CD1c-positive myeloid dendritic cell (primary cell): Measurements from ENCODE around the gene GVQW3.

Source experiments
- DNase-seq: peaks from one replicate; pipeline ENCODE4 v3.0.0-alpha.2; 2016; ENCODE audit errors: extremely low spot score

The GVQW3 gene

GRCh38 chr11:76445121-76446084 is 64.3 kb downstream of the GVQW3 start:
- peak; percentile 83 for DNase-seq

GRCh38 chr11:76448506-76448905 is 67.4 kb downstream of the GVQW3 start:
- no peak for DNase-seq

- DNase-seq: no peak
These were observed 72.1 kb downstream of the GVQW3 start for GRCh38 chr11:76453248-76453647.

GRCh38 chr11:76455331-76455730 is 74.2 kb downstream of the GVQW3 start:
- DNase-seq: no peak

- no peak for DNase-seq
These were observed 74.8 kb downstream of the GVQW3 start for GRCh38 chr11:76455931-76456330.

GRCh38 chr11:76456571-76456970 is 75.4 kb downstream of the GVQW3 start:
- DNase-seq: no peak
